ENCODE results near the gene TAB2.
"Not testable (repeated sequence)": the region's sequence is repeated elsewhere in the genome, so short reads cannot be mapped to it uniquely, and the experiment has no call there.

The TAB2 gene

GRCh38 chr6:149453597-149454345 lies 136.3 kb downstream of the TAB2 start:
- H3K36me3 ChIP-seq (ENCODE audit: control insufficient read depth, insufficient read depth, low read length), result no peaks in the 10 kb centered on the region
- 0 out of 2 replicates have a peak, but pooled peaks cover 3% of the 10 kb centered on the region for H3K4me1 ChIP-seq (ENCODE audit: control insufficient read depth, insufficient read depth, low read length)
- no peak overlapping the region for H3K27ac ChIP-seq (ENCODE audit: low read depth, low read length)
- no peak overlapping the region for H3K9ac ChIP-seq (ENCODE audit: low read length)
- H3K9me3 ChIP-seq (ENCODE audit: control insufficient read depth, insufficient read depth, low read depth, low read length), result no peaks in the 10 kb centered on the region
- H3K27me3 ChIP-seq (ENCODE audit: control insufficient read depth, insufficient read depth, low read length), result peaks cover 34% of the 10 kb centered on the region
- H3K4me3 ChIP-seq (ENCODE audit: low read depth, low read length), result no peak overlapping the region

- H3K4me1 ChIP-seq (ENCODE audit: control insufficient read depth, insufficient read depth, low read length), result 0 out of 2 replicates have a peak, but pooled peaks cover 3% of the 10 kb centered on the region
- H3K36me3 ChIP-seq (ENCODE audit: control insufficient read depth, insufficient read depth, low read length), result no peaks in the 10 kb centered on the region
- no peaks in the 10 kb centered on the region for H3K9me3 ChIP-seq (ENCODE audit: control insufficient read depth, insufficient read depth, low read depth, low read length)
- no peak overlapping the region for H3K9ac ChIP-seq (ENCODE audit: low read length)
- peaks cover 34% of the 10 kb centered on the region for H3K27me3 ChIP-seq (ENCODE audit: control insufficient read depth, insufficient read depth, low read length)
- no peak overlapping the region for H3K27ac ChIP-seq (ENCODE audit: low read depth, low read length)
- H3K4me3 ChIP-seq (ENCODE audit: low read depth, low read length), result no peak overlapping the region
These were observed 136.9 kb downstream of the TAB2 start for GRCh38 chr6:149454346-149454848.

- H3K36me3 ChIP-seq (ENCODE audit: control insufficient read depth, insufficient read depth, low read length), result no peaks in the 10 kb centered on the region
- no peak overlapping the region for H3K4me3 ChIP-seq (ENCODE audit: low read depth, low read length)
- 0 out of 2 replicates have a peak, but pooled peaks cover 3% of the 10 kb centered on the region for H3K4me1 ChIP-seq (ENCODE audit: control insufficient read depth, insufficient read depth, low read length)
- H3K27me3 ChIP-seq (ENCODE audit: control insufficient read depth, insufficient read depth, low read length), result peaks cover 27% of the 10 kb centered on the region
- no peaks in the 10 kb centered on the region for H3K9me3 ChIP-seq (ENCODE audit: control insufficient read depth, insufficient read depth, low read depth, low read length)
- H3K9ac ChIP-seq (ENCODE audit: low read length), result no peak overlapping the region
- no peak overlapping the region for H3K27ac ChIP-seq (ENCODE audit: low read depth, low read length)
These were observed 137.7 kb downstream of the TAB2 start for GRCh38 chr6:149455031-149455732.

GRCh38 chr6:149456311-149457021 lies 139.0 kb downstream of the TAB2 start:
- Histone ChIP-seq H3K27ac (ENCODE audit: low read depth, low read length) (no peak overlapping the region), H3K4me1 (ENCODE audit: control insufficient read depth, insufficient read depth, low read length) (0 out of 2 replicates have a peak, but pooled peaks cover 3% of the 10 kb centered on the region), H3K36me3 (ENCODE audit: control insufficient read depth, insufficient read depth, low read length) (no peaks in the 10 kb centered on the region), H3K9ac (ENCODE audit: low read length) (no peak overlapping the region), H3K9me3 (ENCODE audit: control insufficient read depth, insufficient read depth, low read depth, low read length) (no peaks in the 10 kb centered on the region), H3K27me3 (ENCODE audit: control insufficient read depth, insufficient read depth, low read length) (peaks cover 14% of the 10 kb centered on the region), H3K4me3 (ENCODE audit: low read depth, low read length) (no peak overlapping the region)

GRCh38 chr6:149457316-149457884 lies 139.9 kb downstream of the TAB2 start:
- H3K36me3 ChIP-seq (ENCODE audit: control insufficient read depth, insufficient read depth, low read length), result no peaks in the 10 kb centered on the region
- H3K4me3 ChIP-seq (ENCODE audit: low read depth, low read length), result no peak overlapping the region

GRCh38 chr6:149458196-149458595 lies 140.7 kb downstream of the TAB2 start:
- Histone ChIP-seq H3K36me3 (ENCODE audit: control insufficient read depth, insufficient read depth, low read length) (no peaks in the 10 kb centered on the region), H3K4me3 (ENCODE audit: low read depth, low read length) (no peak overlapping the region), H3K27me3 (ENCODE audit: control insufficient read depth, insufficient read depth, low read length) (no peaks in the 10 kb centered on the region), H3K9me3 (ENCODE audit: control insufficient read depth, insufficient read depth, low read depth, low read length) (no peaks in the 10 kb centered on the region), H3K4me1 (ENCODE audit: control insufficient read depth, insufficient read depth, low read length) (no peaks in the 10 kb centered on the region), H3K9ac (ENCODE audit: low read length) (no peak overlapping the region), H3K27ac (ENCODE audit: low read depth, low read length) (no peak overlapping the region)

More at GRCh38 chr6:149457316-149457884, 139.9 kb downstream of the TAB2 start:
- H3K9me3 ChIP-seq (ENCODE audit: control insufficient read depth, insufficient read depth, low read depth, low read length), result no peaks in the 10 kb centered on the region
- no peak overlapping the region for H3K9ac ChIP-seq (ENCODE audit: low read length)
- no peak overlapping the region for H3K27ac ChIP-seq (ENCODE audit: low read depth, low read length)
- no peaks in the 10 kb centered on the region for H3K4me1 ChIP-seq (ENCODE audit: control insufficient read depth, insufficient read depth, low read length)
- peaks cover 5% of the 10 kb centered on the region for H3K27me3 ChIP-seq (ENCODE audit: control insufficient read depth, insufficient read depth, low read length)

- Histone ChIP-seq H3K27me3 (ENCODE audit: control insufficient read depth, insufficient read depth, low read length) (no peaks in the 10 kb centered on the region), H3K9me3 (ENCODE audit: control insufficient read depth, insufficient read depth, low read depth, low read length) (no peaks in the 10 kb centered on the region), H3K9ac (ENCODE audit: low read length) (no peak overlapping the region), H3K4me3 (ENCODE audit: low read depth, low read length) (no peak overlapping the region), H3K27ac (ENCODE audit: low read depth, low read length) (no peak overlapping the region), H3K36me3 (ENCODE audit: control insufficient read depth, insufficient read depth, low read length) (no peaks in the 10 kb centered on the region), H3K4me1 (ENCODE audit: control insufficient read depth, insufficient read depth, low read length) (no peaks in the 10 kb centered on the region)
These were observed 141.3 kb downstream of the TAB2 start for GRCh38 chr6:149458806-149459205.

GRCh38 chr6:149459761-149460160 lies 142.2 kb downstream of the TAB2 start:
- Histone ChIP-seq H3K27me3 (ENCODE audit: control insufficient read depth, insufficient read depth, low read length) (no peaks in the 10 kb centered on the region), H3K36me3 (ENCODE audit: control insufficient read depth, insufficient read depth, low read length) (no peaks in the 10 kb centered on the region), H3K4me3 (ENCODE audit: low read depth, low read length) (no peak overlapping the region), H3K4me1 (ENCODE audit: control insufficient read depth, insufficient read depth, low read length) (no peaks in the 10 kb centered on the region), H3K9ac (ENCODE audit: low read length) (no peak overlapping the region), H3K9me3 (ENCODE audit: control insufficient read depth, insufficient read depth, low read depth, low read length) (no peaks in the 10 kb centered on the region), H3K27ac (ENCODE audit: low read depth, low read length) (no peak overlapping the region)

GRCh38 chr6:149460249-149460648 lies 142.7 kb downstream of the TAB2 start:
- H3K27ac ChIP-seq (ENCODE audit: low read depth, low read length); H3K4me3 ChIP-seq (ENCODE audit: low read depth, low read length): not testable (repeated sequence)

More at GRCh38 chr6:149460249-149460648, 142.7 kb downstream of the TAB2 start:
- not testable (repeated sequence) for H3K4me1 ChIP-seq (ENCODE audit: control insufficient read depth, insufficient read depth, low read length); H3K9ac ChIP-seq (ENCODE audit: low read length); H3K27me3 ChIP-seq (ENCODE audit: control insufficient read depth, insufficient read depth, low read length); H3K36me3 ChIP-seq (ENCODE audit: control insufficient read depth, insufficient read depth, low read length); H3K9me3 ChIP-seq (ENCODE audit: control insufficient read depth, insufficient read depth, low read depth, low read length)
